ENCODE measurements around the gene CDCA4. TPM values are rescaled to one million over a fixed set of nuclear protein-coding genes. Genes with fewer than 3 reads are reported as not detected.

Gene CDCA4
- total RNA-seq, 1 donor from 2014 or later: 33.2 TPM

DNA sequence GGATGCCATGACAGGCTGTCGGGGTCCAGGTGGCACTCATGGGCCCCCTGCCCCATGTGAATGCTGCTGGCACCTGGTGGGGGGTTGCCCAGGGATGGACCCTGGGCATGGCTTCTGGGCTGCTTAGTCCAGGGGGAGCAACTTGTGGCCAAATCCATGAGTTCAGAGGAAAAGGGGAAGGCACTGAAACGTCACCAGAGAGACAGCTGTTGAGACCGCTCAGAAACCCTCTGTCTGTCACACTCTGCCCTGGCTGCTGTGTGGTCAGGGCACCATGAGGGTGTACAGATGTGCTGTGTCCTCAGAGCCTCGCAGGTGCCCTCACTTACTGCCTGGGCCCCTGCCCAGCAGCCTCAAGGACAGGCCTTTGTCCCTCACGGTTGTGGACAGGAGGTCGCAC, 25.9 kb downstream of the CDCA4 start:
- H3K36me3 ChIP-seq (ENCODE audit: control insufficient read depth, insufficient read depth, low read length): peaks cover 1% of the 10 kb centered on the region
- no peak for DNase-seq (ENCODE audit: low read depth)
- TF ChIP-seq, protein P1, sequence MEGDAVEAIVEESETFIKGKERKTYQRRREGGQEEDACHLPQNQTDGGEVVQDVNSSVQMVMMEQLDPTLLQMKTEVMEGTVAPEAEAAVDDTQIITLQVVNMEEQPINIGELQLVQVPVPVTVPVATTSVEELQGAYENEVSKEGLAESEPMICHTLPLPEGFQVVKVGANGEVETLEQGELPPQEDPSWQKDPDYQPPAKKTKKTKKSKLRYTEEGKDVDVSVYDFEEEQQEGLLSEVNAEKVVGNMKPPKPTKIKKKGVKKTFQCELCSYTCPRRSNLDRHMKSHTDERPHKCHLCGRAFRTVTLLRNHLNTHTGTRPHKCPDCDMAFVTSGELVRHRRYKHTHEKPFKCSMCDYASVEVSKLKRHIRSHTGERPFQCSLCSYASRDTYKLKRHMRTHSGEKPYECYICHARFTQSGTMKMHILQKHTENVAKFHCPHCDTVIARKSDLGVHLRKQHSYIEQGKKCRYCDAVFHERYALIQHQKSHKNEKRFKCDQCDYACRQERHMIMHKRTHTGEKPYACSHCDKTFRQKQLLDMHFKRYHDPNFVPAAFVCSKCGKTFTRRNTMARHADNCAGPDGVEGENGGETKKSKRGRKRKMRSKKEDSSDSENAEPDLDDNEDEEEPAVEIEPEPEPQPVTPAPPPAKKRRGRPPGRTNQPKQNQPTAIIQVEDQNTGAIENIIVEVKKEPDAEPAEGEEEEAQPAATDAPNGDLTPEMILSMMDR (IDR thresholded peaks at IDR 0.05; ENCODE audit: insufficient read depth, low read length, poor library complexity, severe bottlenecking): no peak

DNA sequence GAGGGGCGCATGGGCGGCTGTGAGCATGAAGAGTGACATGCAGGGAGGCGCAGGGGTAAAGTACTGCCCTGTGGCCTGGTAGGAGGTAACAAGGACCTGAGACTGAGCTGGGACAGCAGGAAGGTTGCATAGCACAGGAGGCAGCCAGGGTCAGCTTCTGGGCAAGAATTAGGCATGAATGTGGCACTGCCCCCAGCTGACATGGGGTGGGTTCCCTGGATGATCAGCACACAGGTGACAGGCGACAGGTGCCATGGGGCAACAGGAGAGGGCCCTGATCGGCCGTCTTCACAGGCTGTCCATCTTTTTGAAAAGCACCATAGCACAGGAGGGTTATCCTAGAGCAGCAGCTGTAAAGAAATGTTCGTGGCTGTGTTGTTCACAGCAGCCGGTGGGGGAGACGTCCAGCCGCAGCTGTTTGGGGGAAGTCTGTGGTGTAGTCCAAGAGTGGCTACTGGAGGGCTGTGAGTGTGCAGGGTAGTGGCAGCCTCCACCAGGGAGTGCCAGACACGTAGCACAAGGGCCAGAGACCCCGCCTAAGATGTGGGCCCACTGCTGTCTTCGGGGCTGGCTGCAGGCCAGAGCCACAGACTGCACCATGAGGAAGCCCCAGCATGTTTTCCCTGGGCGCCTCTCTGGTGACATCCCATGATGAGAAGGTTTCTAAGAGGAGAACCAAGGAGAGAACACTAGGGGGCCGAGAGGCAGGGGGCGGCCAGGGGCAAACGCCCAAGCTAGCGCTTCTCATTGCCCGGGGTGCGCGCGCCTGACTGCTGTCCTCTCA, 26.9 kb downstream of the CDCA4 start:
- Histone ChIP-seq H3K4me3 (ENCODE audit: low read depth, low read length) (no peak overlapping the region), H3K27me3 (ENCODE audit: control insufficient read depth, insufficient read depth, low read length) (no peaks in the 10 kb centered on the region), H3K36me3 (ENCODE audit: control insufficient read depth, insufficient read depth, low read length) (peaks cover 1% of the 10 kb centered on the region)
- TF ChIP-seq, protein P1 (IDR thresholded peaks at IDR 0.05; ENCODE audit: insufficient read depth, low read length, poor library complexity, severe bottlenecking): no peak
- no peak for DNase-seq (ENCODE audit: low read depth)

More for the DNA sequence above, 25.9 kb downstream of the CDCA4 start:
- H3K27me3 ChIP-seq (ENCODE audit: control insufficient read depth, insufficient read depth, low read length): no peaks in the 10 kb centered on the region
- H3K4me3 ChIP-seq (ENCODE audit: low read depth, low read length): no peak overlapping the region

DNA sequence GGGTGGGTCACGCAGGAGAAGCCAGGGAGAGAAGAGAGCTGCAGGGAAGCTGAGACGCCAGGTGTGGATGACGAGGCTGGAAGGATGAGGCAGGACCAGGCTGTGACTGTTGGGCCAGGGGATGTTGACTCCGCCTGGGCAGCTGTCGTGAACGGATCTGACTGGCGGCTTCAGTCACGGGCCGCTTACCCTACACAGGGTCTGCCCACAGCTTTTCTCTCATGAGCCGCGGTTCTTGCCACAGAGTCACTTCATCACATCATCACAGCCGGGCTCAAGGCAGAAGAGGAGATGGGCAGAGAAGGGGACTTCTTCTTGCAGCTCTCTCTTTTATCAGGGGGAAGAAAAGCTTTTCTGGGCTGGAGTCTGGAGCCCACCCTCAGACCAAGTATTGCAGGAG, 27.6 kb downstream of the CDCA4 start:
- no peak overlapping the region for H3K4me3 ChIP-seq (ENCODE audit: low read depth, low read length)
- DNase-seq (ENCODE audit: low read depth): no peak
- TF ChIP-seq, protein P1 (IDR thresholded peaks at IDR 0.05; ENCODE audit: insufficient read depth, low read length, poor library complexity, severe bottlenecking): no peak
- no peaks in the 10 kb centered on the region for H3K27me3 ChIP-seq (ENCODE audit: control insufficient read depth, insufficient read depth, low read length)
- peaks cover 1% of the 10 kb centered on the region for H3K36me3 ChIP-seq (ENCODE audit: control insufficient read depth, insufficient read depth, low read length)

DNA sequence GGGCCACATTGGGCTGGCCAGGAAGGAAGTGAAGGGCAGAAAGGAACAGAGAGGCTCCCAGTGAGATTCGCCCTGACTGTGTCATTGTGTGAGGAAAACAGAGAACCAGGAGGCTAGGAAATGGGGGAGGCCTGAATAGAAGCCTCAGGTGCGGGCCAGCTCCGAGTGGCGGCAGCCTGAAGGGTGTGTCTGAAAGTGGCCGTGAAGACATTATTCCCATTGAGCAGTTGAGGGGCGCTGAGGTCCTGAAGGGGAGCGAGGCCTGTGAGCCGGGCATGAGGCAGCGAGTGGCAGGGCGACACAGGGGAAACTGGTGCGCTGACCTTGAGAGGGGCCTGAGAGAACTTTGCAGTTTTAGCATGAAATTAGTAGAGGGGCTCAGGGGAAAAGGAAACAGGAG, 28.4 kb downstream of the CDCA4 start:
- H3K27me3 ChIP-seq (ENCODE audit: control insufficient read depth, insufficient read depth, low read length): no peaks in the 10 kb centered on the region
- no peak overlapping the region for H3K4me3 ChIP-seq (ENCODE audit: low read depth, low read length)
- H3K36me3 ChIP-seq (ENCODE audit: control insufficient read depth, insufficient read depth, low read length): peaks cover 1% of the 10 kb centered on the region
- TF ChIP-seq, protein P1 (IDR thresholded peaks at IDR 0.05; ENCODE audit: insufficient read depth, low read length, poor library complexity, severe bottlenecking): no peak
- DNase-seq (ENCODE audit: low read depth): no peak

DNA sequence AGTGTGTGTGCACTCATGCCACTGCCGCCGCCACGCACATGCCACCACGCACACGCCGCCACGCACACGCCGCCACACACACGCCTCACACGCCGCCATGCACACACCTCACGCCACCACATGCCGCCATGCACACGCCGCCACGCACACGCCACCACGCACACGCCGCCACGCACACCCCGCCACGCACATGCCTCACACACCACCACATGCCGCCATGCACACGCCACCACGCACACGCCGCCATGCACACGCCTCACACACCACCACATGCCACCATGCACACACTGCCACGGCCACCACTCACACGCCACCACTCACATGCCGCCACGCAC, 29.0 kb downstream of the CDCA4 start:
- H3K27me3 ChIP-seq (ENCODE audit: control insufficient read depth, insufficient read depth, low read length): no peaks in the 10 kb centered on the region
- no peak for DNase-seq (ENCODE audit: low read depth)

More for the DNA sequence above, 29.0 kb downstream of the CDCA4 start:
- no peak overlapping the region for H3K4me3 ChIP-seq (ENCODE audit: low read depth, low read length)
- TF ChIP-seq, protein P1 (IDR thresholded peaks at IDR 0.05; ENCODE audit: insufficient read depth, low read length, poor library complexity, severe bottlenecking): no peak
- H3K36me3 ChIP-seq (ENCODE audit: control insufficient read depth, insufficient read depth, low read length): peaks cover 1% of the 10 kb centered on the region

Data from kidney epithelial cell (primary cell).